ENCODE measurements around the gene TOMM20. TPM values are rescaled to one million over a fixed set of nuclear protein-coding genes. Genes with fewer than 3 reads are reported as not detected.

The TOMM20 gene
- total and polyA plus RNA-seq, 2 experiments from 2014 or later, result 138 to 159 TPM

DNA sequence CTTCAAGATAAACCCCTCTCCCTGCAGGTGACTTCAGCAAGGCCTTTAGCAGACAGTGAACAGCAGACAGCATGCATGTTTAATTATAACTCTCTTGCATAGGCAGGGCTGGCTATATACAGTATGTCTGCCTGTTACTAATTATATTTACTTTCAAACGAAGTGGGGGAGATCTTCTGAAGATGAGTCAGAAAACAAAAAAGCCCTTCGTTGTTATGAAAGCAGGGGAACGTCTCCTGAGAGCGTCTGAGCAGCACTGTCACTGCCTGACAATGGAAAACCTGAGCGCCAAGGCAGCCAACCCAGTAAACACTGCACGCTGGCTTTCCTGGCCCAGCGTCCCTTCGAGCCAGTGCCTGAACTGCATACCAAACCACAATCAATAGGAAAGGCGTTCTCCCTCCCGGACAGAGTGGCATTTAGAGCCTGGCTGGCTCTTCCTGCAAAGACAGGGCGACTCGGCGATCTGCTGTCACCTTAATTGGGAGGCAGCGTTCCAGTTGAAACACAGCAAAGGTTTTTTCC lies 54.1 kb downstream of the TOMM20 start:
- no peak overlapping the region for H3K4me3 ChIP-seq

More for the DNA sequence above, 54.1 kb downstream of the TOMM20 start:
- TF ChIP-seq NANOG (IDR thresholded peaks at IDR 0.05; ENCODE audit: borderline replicate concordance) (no peak), REST (IDR thresholded peaks at IDR 0.05; ENCODE audit: unreplicated experiment) (no peak), JUNB (IDR thresholded peaks at IDR 0.05; ENCODE audit: unreplicated experiment) (no peak), EZH2 (IDR thresholded peaks at IDR 0.05; ENCODE audit: low read depth, unreplicated experiment) (no peak), POLR2AphosphoS5 (IDR thresholded peaks at IDR 0.05; ENCODE audit: low read depth) (no peak), CREB1 (CRISPR knock-in tag; IDR thresholded peaks at IDR 0.05; ENCODE audit: low read depth) (no peak), STAT1 (IDR thresholded peaks at IDR 0.05; ENCODE audit: unreplicated experiment) (no peak)
- TF ChIP-seq, protein P1, sequence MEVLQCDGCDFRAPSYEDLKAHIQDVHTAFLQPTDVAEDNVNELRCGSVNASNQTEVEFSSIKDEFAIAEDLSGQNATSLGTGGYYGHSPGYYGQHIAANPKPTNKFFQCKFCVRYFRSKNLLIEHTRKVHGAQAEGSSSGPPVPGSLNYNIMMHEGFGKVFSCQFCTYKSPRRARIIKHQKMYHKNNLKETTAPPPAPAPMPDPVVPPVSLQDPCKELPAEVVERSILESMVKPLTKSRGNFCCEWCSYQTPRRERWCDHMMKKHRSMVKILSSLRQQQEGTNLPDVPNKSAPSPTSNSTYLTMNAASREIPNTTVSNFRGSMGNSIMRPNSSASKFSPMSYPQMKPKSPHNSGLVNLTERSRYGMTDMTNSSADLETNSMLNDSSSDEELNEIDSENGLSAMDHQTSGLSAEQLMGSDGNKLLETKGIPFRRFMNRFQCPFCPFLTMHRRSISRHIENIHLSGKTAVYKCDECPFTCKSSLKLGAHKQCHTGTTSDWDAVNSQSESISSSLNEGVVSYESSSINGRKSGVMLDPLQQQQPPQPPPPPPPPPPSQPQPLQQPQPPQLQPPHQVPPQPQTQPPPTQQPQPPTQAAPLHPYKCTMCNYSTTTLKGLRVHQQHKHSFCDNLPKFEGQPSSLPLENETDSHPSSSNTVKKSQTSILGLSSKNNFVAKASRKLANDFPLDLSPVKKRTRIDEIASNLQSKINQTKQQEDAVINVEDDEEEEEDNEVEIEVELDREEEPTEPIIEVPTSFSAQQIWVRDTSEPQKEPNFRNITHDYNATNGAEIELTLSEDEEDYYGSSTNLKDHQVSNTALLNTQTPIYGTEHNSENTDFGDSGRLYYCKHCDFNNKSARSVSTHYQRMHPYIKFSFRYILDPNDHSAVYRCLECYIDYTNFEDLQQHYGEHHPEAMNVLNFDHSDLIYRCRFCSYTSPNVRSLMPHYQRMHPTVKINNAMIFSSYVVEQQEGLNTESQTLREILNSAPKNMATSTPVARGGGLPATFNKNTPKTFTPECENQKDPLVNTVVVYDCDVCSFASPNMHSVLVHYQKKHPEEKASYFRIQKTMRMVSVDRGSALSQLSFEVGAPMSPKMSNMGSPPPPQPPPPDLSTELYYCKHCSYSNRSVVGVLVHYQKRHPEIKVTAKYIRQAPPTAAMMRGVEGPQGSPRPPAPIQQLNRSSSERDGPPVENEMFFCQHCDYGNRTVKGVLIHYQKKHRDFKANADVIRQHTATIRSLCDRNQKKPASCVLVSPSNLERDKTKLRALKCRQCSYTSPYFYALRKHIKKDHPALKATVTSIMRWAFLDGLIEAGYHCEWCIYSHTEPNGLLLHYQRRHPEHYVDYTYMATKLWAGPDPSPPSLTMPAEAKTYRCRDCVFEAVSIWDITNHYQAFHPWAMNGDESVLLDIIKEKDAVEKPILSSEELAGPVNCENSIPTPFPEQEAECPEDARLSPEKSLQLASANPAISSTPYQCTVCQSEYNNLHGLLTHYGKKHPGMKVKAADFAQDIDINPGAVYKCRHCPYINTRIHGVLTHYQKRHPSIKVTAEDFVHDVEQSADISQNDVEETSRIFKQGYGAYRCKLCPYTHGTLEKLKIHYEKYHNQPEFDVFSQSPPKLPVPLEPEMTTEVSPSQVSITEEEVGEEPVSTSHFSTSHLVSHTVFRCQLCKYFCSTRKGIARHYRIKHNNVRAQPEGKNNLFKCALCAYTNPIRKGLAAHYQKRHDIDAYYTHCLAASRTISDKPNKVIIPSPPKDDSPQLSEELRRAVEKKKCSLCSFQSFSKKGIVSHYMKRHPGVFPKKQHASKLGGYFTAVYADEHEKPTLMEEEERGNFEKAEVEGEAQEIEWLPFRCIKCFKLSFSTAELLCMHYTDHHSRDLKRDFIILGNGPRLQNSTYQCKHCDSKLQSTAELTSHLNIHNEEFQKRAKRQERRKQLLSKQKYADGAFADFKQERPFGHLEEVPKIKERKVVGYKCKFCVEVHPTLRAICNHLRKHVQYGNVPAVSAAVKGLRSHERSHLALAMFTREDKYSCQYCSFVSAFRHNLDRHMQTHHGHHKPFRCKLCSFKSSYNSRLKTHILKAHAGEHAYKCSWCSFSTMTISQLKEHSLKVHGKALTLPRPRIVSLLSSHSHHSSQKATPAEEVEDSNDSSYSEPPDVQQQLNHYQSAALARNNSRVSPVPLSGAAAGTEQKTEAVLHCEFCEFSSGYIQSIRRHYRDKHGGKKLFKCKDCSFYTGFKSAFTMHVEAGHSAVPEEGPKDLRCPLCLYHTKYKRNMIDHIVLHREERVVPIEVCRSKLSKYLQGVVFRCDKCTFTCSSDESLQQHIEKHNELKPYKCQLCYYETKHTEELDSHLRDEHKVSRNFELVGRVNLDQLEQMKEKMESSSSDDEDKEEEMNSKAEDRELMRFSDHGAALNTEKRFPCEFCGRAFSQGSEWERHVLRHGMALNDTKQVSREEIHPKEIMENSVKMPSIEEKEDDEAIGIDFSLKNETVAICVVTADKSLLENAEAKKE (CRISPR knock-in tag; IDR thresholded peaks at IDR 0.05), result no peak
- TF ChIP-seq, protein P2, sequence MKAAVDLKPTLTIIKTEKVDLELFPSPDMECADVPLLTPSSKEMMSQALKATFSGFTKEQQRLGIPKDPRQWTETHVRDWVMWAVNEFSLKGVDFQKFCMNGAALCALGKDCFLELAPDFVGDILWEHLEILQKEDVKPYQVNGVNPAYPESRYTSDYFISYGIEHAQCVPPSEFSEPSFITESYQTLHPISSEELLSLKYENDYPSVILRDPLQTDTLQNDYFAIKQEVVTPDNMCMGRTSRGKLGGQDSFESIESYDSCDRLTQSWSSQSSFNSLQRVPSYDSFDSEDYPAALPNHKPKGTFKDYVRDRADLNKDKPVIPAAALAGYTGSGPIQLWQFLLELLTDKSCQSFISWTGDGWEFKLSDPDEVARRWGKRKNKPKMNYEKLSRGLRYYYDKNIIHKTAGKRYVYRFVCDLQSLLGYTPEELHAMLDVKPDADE (IDR thresholded peaks at IDR 0.05), result no peak
- TF ChIP-seq, protein P3, sequence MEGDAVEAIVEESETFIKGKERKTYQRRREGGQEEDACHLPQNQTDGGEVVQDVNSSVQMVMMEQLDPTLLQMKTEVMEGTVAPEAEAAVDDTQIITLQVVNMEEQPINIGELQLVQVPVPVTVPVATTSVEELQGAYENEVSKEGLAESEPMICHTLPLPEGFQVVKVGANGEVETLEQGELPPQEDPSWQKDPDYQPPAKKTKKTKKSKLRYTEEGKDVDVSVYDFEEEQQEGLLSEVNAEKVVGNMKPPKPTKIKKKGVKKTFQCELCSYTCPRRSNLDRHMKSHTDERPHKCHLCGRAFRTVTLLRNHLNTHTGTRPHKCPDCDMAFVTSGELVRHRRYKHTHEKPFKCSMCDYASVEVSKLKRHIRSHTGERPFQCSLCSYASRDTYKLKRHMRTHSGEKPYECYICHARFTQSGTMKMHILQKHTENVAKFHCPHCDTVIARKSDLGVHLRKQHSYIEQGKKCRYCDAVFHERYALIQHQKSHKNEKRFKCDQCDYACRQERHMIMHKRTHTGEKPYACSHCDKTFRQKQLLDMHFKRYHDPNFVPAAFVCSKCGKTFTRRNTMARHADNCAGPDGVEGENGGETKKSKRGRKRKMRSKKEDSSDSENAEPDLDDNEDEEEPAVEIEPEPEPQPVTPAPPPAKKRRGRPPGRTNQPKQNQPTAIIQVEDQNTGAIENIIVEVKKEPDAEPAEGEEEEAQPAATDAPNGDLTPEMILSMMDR (conservative IDR thresholded peaks at IDR 0.05; ENCODE audit: low read depth in 2 of 2), result no peak
- H3K9me2 ChIP-seq (ENCODE audit: insufficient read depth), result no peaks in the 10 kb centered on the region
- H3K4me1 ChIP-seq (ENCODE audit: insufficient read depth), result no peaks in the 10 kb centered on the region
- H3F3A ChIP-seq (replicated peaks; ENCODE audit: low read depth), result peaks cover 14% of the 10 kb centered on the region
- H3K36me3 Mint-ChIP-seq (ENCODE audit: low read depth), result no peaks in the 10 kb centered on the region
- DNase-seq (ENCODE audit: low spot score) (peak; percentile 20), ATAC-seq (peak; percentile 43)
- no peaks in the 10 kb centered on the region for H3K79me2 ChIP-seq (replicated peaks; ENCODE audit: insufficient read depth)
- no peaks in the 10 kb centered on the region for H3K36me3 ChIP-seq (ENCODE audit: insufficient read depth)
- H3K27me3 ChIP-seq (ENCODE audit: insufficient read depth), result no peaks in the 10 kb centered on the region
- H2AFZ ChIP-seq, result peak overlapping the region; percentile 78; the same call in 1 of the 2 replicates
- peaks cover 2% of the 10 kb centered on the region for H3K27me3 Mint-ChIP-seq (ENCODE audit: insufficient read depth, low read depth, poor library complexity)
- no peaks in the 10 kb centered on the region for H4K20me1 ChIP-seq (replicated peaks; ENCODE audit: insufficient read depth)
- no peaks in the 10 kb centered on the region for H3K9me3 Mint-ChIP-seq
- H3K4me1 Mint-ChIP-seq, result peaks cover 7% of the 10 kb centered on the region; the same call in 1 of the 3 replicates
- H3K27ac Mint-ChIP-seq, result no peak overlapping the region
- no peak overlapping the region for H3K4me3 Mint-ChIP-seq
- H3K4me2 ChIP-seq, result no peak overlapping the region
- H3K27ac ChIP-seq (ENCODE audit: low read depth), result 0 out of 2 replicates have a peak overlapping the region, but pooled peaks have one; percentile 39
